ENCODE results near the gene RIC8B. TPM values are rescaled to one million over a fixed set of nuclear protein-coding genes. Genes with fewer than 3 reads are reported as not detected.

RIC8B gene
- polyA plus RNA-seq, 2 of the 4 experiments (the other 2 are of a cell fraction), result 10.5 to 25.5 TPM

GRCh38 chr12:106878804-106879203 is 104.3 kb downstream of the RIC8B start:
- 97% methylated on average over 5 of the region's 5 CpGs for WGBS (ENCODE audit: missing lambda C conversion rate)
- CTCF ChIA-PET, result interaction anchor here (0.6 kb wide), 1 partner anchor 521 kb away, joined by 3 read pairs; the partner anchor contains the start of gene POLR3B
- Histone ChIP-seq H3K4me1 (no peaks in the 10 kb centered on the region), H3K27ac (no peak overlapping the region), H3K9me3 (no peaks in the 10 kb centered on the region), H3K4me2 (no peak overlapping the region), H3K4me3 (no peak overlapping the region)
- POLR2A ChIA-PET, result no interaction called here
- FAIRE-seq (no peak), ATAC-seq (no peak), DNase-seq (ENCODE audit: low read depth in 1 of 2, low spot score in 1 of 2) (no peak)
- TF ChIP-seq MAFK (IDR thresholded peaks at IDR 0.05; ENCODE audit: partially characterized antibody), result no peak
- no peak for TF ChIP-seq HOXB13 (CRISPR knock-in tag; IDR thresholded peaks at IDR 0.05; ENCODE audit: low read depth)
- no peak for TF ChIP-seq ZSCAN20 (CRISPR knock-in tag; IDR thresholded peaks at IDR 0.05)
- TF ChIP-seq EHF (CRISPR knock-in tag; IDR thresholded peaks at IDR 0.05), result no peak
- TF ChIP-seq REST (IDR thresholded peaks at IDR 0.05), result no peak
- no peak for TF ChIP-seq E2F6 (IDR thresholded peaks at IDR 0.05; ENCODE audit: borderline replicate concordance, low read depth)
- TF ChIP-seq HDAC2 (IDR thresholded peaks at IDR 0.05), result no peak
- no peak for TF ChIP-seq FOXS1 (CRISPR knock-in tag; IDR thresholded peaks at IDR 0.05)
- no peak for TF ChIP-seq ZFP36 (IDR thresholded peaks at IDR 0.05; ENCODE audit: borderline replicate concordance, partially characterized antibody)
- no peak for TF ChIP-seq MYC (IDR thresholded peaks at IDR 0.05; ENCODE audit: borderline replicate concordance, low read length)
- no peak for TF ChIP-seq SREBF2 (IDR thresholded peaks at IDR 0.05)
- TF ChIP-seq GATA3 (IDR thresholded peaks at IDR 0.05; ENCODE audit: borderline replicate concordance), result no peak
- TF ChIP-seq ZC3H11A (IDR thresholded peaks at IDR 0.05), result no peak
- no peak for TF ChIP-seq HEYL (CRISPR knock-in tag; IDR thresholded peaks at IDR 0.05)
- TF ChIP-seq CHD2 (IDR thresholded peaks at IDR 0.05; ENCODE audit: low read length, partially characterized antibody), result no peak
- TF ChIP-seq RCOR1 (IDR thresholded peaks at IDR 0.05; ENCODE audit: low read depth, low read length), result no peak
- no peak for TF ChIP-seq CHD4 (IDR thresholded peaks at IDR 0.05; ENCODE audit: borderline replicate concordance)
- TF ChIP-seq FOSL2 (IDR thresholded peaks at IDR 0.05), result no peak
- TF ChIP-seq FOSL2 (CRISPR knock-in tag; IDR thresholded peaks at IDR 0.05), result no peak
- TF ChIP-seq SMC3 (IDR thresholded peaks at IDR 0.05), result no peak
- no peak for TF ChIP-seq CTCF (IDR thresholded peaks at IDR 0.05)

- no peak overlapping the region for H3K27ac ChIP-seq
- CTCF ChIA-PET, result interaction anchor here (0.6 kb wide), 1 partner anchor 494 kb away, joined by 3 read pairs; no protein-coding TSS in a partner anchor
- no peak for ATAC-seq
- POLR2A ChIA-PET, result no interaction called here
- no peak for FAIRE-seq
- DNase-seq (ENCODE audit: low read depth in 1 of 2, low spot score in 1 of 2), result no peak
- H3K4me3 ChIP-seq, result no peak overlapping the region
- H3K4me1 ChIP-seq, result no peaks in the 10 kb centered on the region
- 91% methylated on average over 5 of the region's 5 CpGs for WGBS (ENCODE audit: missing lambda C conversion rate)
- no peak overlapping the region for H3K4me2 ChIP-seq
- H3K9me3 ChIP-seq, result no peaks in the 10 kb centered on the region
- no peak for TF ChIP-seq MAX (IDR thresholded peaks at IDR 0.05)
- TF ChIP-seq PHF8 (IDR thresholded peaks at IDR 0.05; ENCODE audit: borderline replicate concordance, low read depth), result no peak
- TF ChIP-seq HOXA7 (CRISPR knock-in tag; IDR thresholded peaks at IDR 0.05), result no peak
- TF ChIP-seq SREBF2 (IDR thresholded peaks at IDR 0.05), result no peak
- TF ChIP-seq RFX5 (IDR thresholded peaks at IDR 0.05), result no peak
- TF ChIP-seq HEYL (CRISPR knock-in tag; IDR thresholded peaks at IDR 0.05), result no peak
- no peak for TF ChIP-seq KDM1A (IDR thresholded peaks at IDR 0.05; ENCODE audit: low read depth)
- no peak for TF ChIP-seq HES2 (IDR thresholded peaks at IDR 0.05)
- no peak for TF ChIP-seq ZSCAN20 (CRISPR knock-in tag; IDR thresholded peaks at IDR 0.05)
- TF ChIP-seq MAZ (IDR thresholded peaks at IDR 0.05; ENCODE audit: borderline replicate concordance, low read depth, low read length), result no peak
- no peak for TF ChIP-seq CBX2 (IDR thresholded peaks at IDR 0.05; ENCODE audit: borderline replicate concordance, low read depth)
- no peak for TF ChIP-seq HDAC2 (IDR thresholded peaks at IDR 0.05)
- TF ChIP-seq BHLHE40 (IDR thresholded peaks at IDR 0.05; ENCODE audit: low read depth, low read length), result no peak
- TF ChIP-seq EP300 (IDR thresholded peaks at IDR 0.05), result no peak
- no peak for TF ChIP-seq CBX8 (IDR thresholded peaks at IDR 0.05)
- TF ChIP-seq RAD21 (conservative IDR thresholded peaks at IDR 0.05 in 1 of 2, IDR thresholded peaks at IDR 0.05 in 1 of 2), result no peak
- TF ChIP-seq CEBPB (IDR thresholded peaks at IDR 0.05), result no peak
- TF ChIP-seq E2F6 (IDR thresholded peaks at IDR 0.05; ENCODE audit: borderline replicate concordance, low read depth), result no peak
These were observed 105.1 kb downstream of the RIC8B start for GRCh38 chr12:106879612-106880011.
